H1 (cell line): ENCODE measurements around the gene TTPAL. TPM values are rescaled to one million over a fixed set of nuclear protein-coding genes. Genes with fewer than 3 reads are reported as not detected.

Experiments
- BCL11A ChIP-seq, 2 experiments: IDR thresholded peaks; one replicate each; pipeline ENCODE4 v1.6.1; 2011; ENCODE audit warnings: low read depth in 2 of 2, low read length in 2 of 2, mild to moderate bottlenecking in 2 of 2
- CHD7 ChIP-seq: fragments of 300-600 bp; sonication (generic); IDR thresholded peaks from 2 replicates; pipeline ENCODE4 v1.7.1; 2012; ENCODE audit warnings: low read length, moderate library complexity, mild to moderate bottlenecking, inconsistent platforms; ENCODE audit not compliant: insufficient replicate concordance
- CTCF ChIP-seq, 3 experiments: IDR thresholded peaks; 1 replicate in 2 of 3; 2 replicates in 1 of 3; pipeline versions ENCODE4 v1.5.1 to v1.6.1; 2011; ENCODE audit warnings: low read length in 3 of 3, mild to moderate bottlenecking in 3 of 3, inconsistent platforms in 2 of 3, low read depth in 1 of 3, moderate library complexity in 1 of 3; ENCODE audit not compliant: insufficient read depth in 1 of 3; ENCODE audit errors: control extremely low read depth in 1 of 3
- E2F6 ChIP-seq: IDR thresholded peaks from 2 replicates; pipeline ENCODE4 v1.6.1; 2012; ENCODE audit warnings: inconsistent platforms
- USF2 ChIP-seq: IDR thresholded peaks from 2 replicates; pipeline ENCODE4 v1.6.1; 2011; ENCODE audit warnings: low read length, improper control_type of control experiment
- polyA plus RNA-seq, 7 experiments: library from polyadenylated mRNA; depleted of rRNA in 3 of 7; stranded (reverse) in 5 of 7; unstranded in 2 of 7; fragments of >200 nt in 5 of 7; fragments of 200-250 nt in 2 of 7; gene quantifications; 1 replicate in 5 of 7; 2 replicates in 1 of 7; 4 replicates in 1 of 7; pipeline versions ENCODE4 v1.2.1 to v1.2.3, GENCODE V29; 2011 to 2013; ENCODE audit warnings: missing spikeins in 2 of 7, mixed read lengths in 2 of 7
- total RNA-seq: library from RNA; stranded (reverse); fragmentation: NEBNext Ultra II Directional; extraction: Animal tissue kit (Norgen Biotek cat#: 25700); gene quantifications from 2 replicates; pipeline ENCODE4 v1.2.1, GENCODE V29; 2021

Gene TTPAL
- total and polyA plus RNA-seq, 2 of the 8 experiments (the other 6 are each of a cell fraction or from before 2014, with no cell fraction given) = 2.8 to 14.0 TPM

- TF ChIP-seq CTCF (IDR thresholded peaks at IDR 0.05; ENCODE audit: control extremely low read depth in 1 of 3, insufficient read depth in 1 of 3, low read depth in 1 of 3, low read length in 3 of 3) = no peak
- TF ChIP-seq USF2 = no peak
- no peak for TF ChIP-seq BCL11A (IDR thresholded peaks at IDR 0.05; ENCODE audit: low read depth in 2 of 2, low read length in 2 of 2)
- no peak for TF ChIP-seq E2F6
- TF ChIP-seq CHD7 = no peak
Measured at GRCh38 chr20:44509762-44510161, 34.1 kb downstream of the TTPAL start (continued).
